HG02678 (cell line): Measurements from ENCODE around the gene CDYL.
A peak's percentile ranks its signal among the peaks of the same experiment; 100 is the strongest.

Experiments
- ATAC-seq: cut with Tn5 transposase; IDR thresholded peaks from one replicate; pipeline ENCODE4 v1.9.1; 2021; ENCODE audit warnings: mild to moderate bottlenecking, moderate library complexity; ENCODE audit not compliant: unreplicated experiment

The CDYL gene

GRCh38 chr6:4904461-4905025 is 128.3 kb downstream of the CDYL start:
- no peak for ATAC-seq

GRCh38 chr6:4905826-4906225 is 129.6 kb downstream of the CDYL start:
- ATAC-seq: no peak

- ATAC-seq: peak; percentile 49
Observed at GRCh38 chr6:4906293-4907276, 130.4 kb downstream of the CDYL start.

GRCh38 chr6:4907602-4908001 is 131.4 kb downstream of the CDYL start:
- ATAC-seq: no peak

- no peak for ATAC-seq
Observed at GRCh38 chr6:4908062-4908461, 131.9 kb downstream of the CDYL start.

GRCh38 chr6:4909063-4909706 is 133.0 kb downstream of the CDYL start:
- ATAC-seq: no peak

- ATAC-seq: no peak
Observed at GRCh38 chr6:4910037-4910760, 134.0 kb downstream of the CDYL start.

- no peak for ATAC-seq
Observed at GRCh38 chr6:4912559-4912958, 136.4 kb downstream of the CDYL start.

- no peak for ATAC-seq
Observed at GRCh38 chr6:4913705-4914419, 137.7 kb downstream of the CDYL start.

- no peak for ATAC-seq
Observed at GRCh38 chr6:4914420-4915159, 138.4 kb downstream of the CDYL start.

GRCh38 chr6:4916954-4917561 is 140.9 kb downstream of the CDYL start:
- ATAC-seq: no peak

GRCh38 chr6:4920914-4921410 is 144.8 kb downstream of the CDYL start:
- no peak for ATAC-seq

GRCh38 chr6:4922488-4923037 is 146.4 kb downstream of the CDYL start:
- ATAC-seq: no peak

GRCh38 chr6:4923081-4923480 is 146.9 kb downstream of the CDYL start:
- ATAC-seq: no peak

- ATAC-seq: no peak
Observed at GRCh38 chr6:4924661-4925271, 148.6 kb downstream of the CDYL start.

GRCh38 chr6:4925580-4925979 is 149.4 kb downstream of the CDYL start:
- ATAC-seq: no peak

- no peak for ATAC-seq
Observed at GRCh38 chr6:4928426-4928825, 152.2 kb downstream of the CDYL start.

- no peak for ATAC-seq
Observed at GRCh38 chr6:4929097-4929718, 153.0 kb downstream of the CDYL start.
